Neuron (in vitro differentiated cells): ENCODE measurements around the gene ARMC5.

Source experiments
- H2AFZ ChIP-seq: one replicate; pipeline ENCODE4 v1.6.1; 2013; ENCODE audit warnings: low read depth, mild to moderate bottlenecking, inconsistent platforms, low read length, moderate library complexity
- H3K27me3 ChIP-seq: one replicate; pipeline ENCODE4 v1.6.1; 2013; ENCODE audit warnings: low read length; ENCODE audit not compliant: insufficient read depth
- H3K36me3 ChIP-seq: one replicate; pipeline ENCODE4 v1.6.1; 2013; ENCODE audit warnings: low read length; ENCODE audit not compliant: insufficient read depth
- H3K4me1 ChIP-seq: one replicate; pipeline ENCODE4 v1.6.1; 2013; ENCODE audit warnings: low read length; ENCODE audit not compliant: insufficient read depth
- H3K4me3 ChIP-seq: 2 replicates; pipeline ENCODE4 v1.5.1; 2013; ENCODE audit warnings: mild to moderate bottlenecking, low read length, moderate library complexity
- H3K9me3 ChIP-seq: one replicate; pipeline ENCODE4 v1.6.1; 2013; ENCODE audit warnings: low read length

ARMC5 gene

DNA sequence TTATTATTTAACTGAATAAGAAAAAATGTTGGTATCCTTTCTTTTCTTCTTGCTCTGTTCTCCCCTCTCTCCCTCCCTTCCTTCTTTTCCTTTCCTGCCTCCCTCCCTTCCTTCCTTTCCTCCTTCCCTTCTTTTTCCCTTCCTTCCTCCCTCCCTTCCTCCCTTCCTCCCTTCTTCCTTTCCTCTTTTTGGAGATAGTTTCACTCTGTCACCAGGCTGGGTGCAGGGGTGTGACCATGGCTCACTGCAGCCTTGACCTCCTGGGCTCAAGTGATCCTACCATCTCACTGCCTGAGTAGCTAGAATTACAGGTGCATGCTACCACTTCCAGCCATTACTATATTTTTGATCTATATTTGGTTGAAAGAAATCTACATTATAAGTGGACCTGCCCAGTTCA lies 54.6 kb downstream of the ARMC5 start:
- Histone ChIP-seq H2AFZ (no peak overlapping the region), H3K36me3 (no peaks in the 10 kb centered on the region), H3K4me3 (no peak overlapping the region), H3K27me3 (no peaks in the 10 kb centered on the region), H3K4me1 (peaks cover 7% of the 10 kb centered on the region), H3K9me3 (no peaks in the 10 kb centered on the region)
